GM18870 (cell line): Measurements from ENCODE around the gene PON1.
A peak's percentile ranks its signal among the peaks of the same experiment; 100 is the strongest.

ENCODE experiments used
- ATAC-seq: cut with Tn5 transposase; IDR thresholded peaks from one replicate; pipeline ENCODE4 v1.9.1; 2021; ENCODE audit warnings: moderate library complexity; ENCODE audit not compliant: unreplicated experiment

The PON1 gene

GRCh38 chr7:95318501-95319100 is 5.7 kb downstream of the PON1 start:
- no peak for ATAC-seq

- no peak for ATAC-seq
Measured at GRCh38 chr7:95317966-95318365, 6.4 kb downstream of the PON1 start.

GRCh38 chr7:95317546-95317945 is 6.8 kb downstream of the PON1 start:
- no peak for ATAC-seq

GRCh38 chr7:95316588-95316987 is 7.7 kb downstream of the PON1 start:
- peak; percentile 93 for ATAC-seq

- ATAC-seq: no peak
Measured at GRCh38 chr7:95312561-95312960, 11.8 kb downstream of the PON1 start.

- ATAC-seq: no peak
Measured at GRCh38 chr7:95311389-95311788, 12.9 kb downstream of the PON1 start.

GRCh38 chr7:95309951-95310350 is 14.4 kb downstream of the PON1 start:
- ATAC-seq: no peak

- no peak for ATAC-seq
Measured at GRCh38 chr7:95304990-95305389, 19.3 kb downstream of the PON1 start.

GRCh38 chr7:95303013-95303905 is 21.1 kb downstream of the PON1 start:
- ATAC-seq: no peak

GRCh38 chr7:95298091-95298490 is 26.2 kb downstream of the PON1 start:
- no peak for ATAC-seq

GRCh38 chr7:95297041-95297440 is 27.3 kb downstream of the PON1 start:
- no peak for ATAC-seq

- ATAC-seq: no peak
Measured at GRCh38 chr7:95296456-95296855, 27.9 kb downstream of the PON1 start.

- ATAC-seq: no peak
Measured at GRCh38 chr7:95295397-95295796, 28.9 kb downstream of the PON1 start.

- no peak for ATAC-seq
Measured at GRCh38 chr7:95290166-95290830, 34.0 kb downstream of the PON1 start.

GRCh38 chr7:95286096-95286495 is 38.2 kb downstream of the PON1 start:
- no peak for ATAC-seq

- no peak for ATAC-seq
Measured at GRCh38 chr7:95279417-95279816, 44.9 kb downstream of the PON1 start.

- ATAC-seq: no peak
Measured at GRCh38 chr7:95276114-95276513, 48.2 kb downstream of the PON1 start.

GRCh38 chr7:95269640-95270039 is 54.7 kb downstream of the PON1 start:
- no peak for ATAC-seq

GRCh38 chr7:95267754-95268153 is 56.6 kb downstream of the PON1 start:
- ATAC-seq: no peak

- no peak for ATAC-seq
Measured at GRCh38 chr7:95265634-95266033, 58.7 kb downstream of the PON1 start.

GRCh38 chr7:95264363-95264891 is 59.9 kb downstream of the PON1 start:
- ATAC-seq: no peak
